ENCODE data around the gene SPARC. TPM values are rescaled to one million over a fixed set of nuclear protein-coding genes. Genes with fewer than 3 reads are reported as not detected.
"Not testable (repeated sequence)": the region's sequence is repeated elsewhere in the genome, so short reads cannot be mapped to it uniquely, and the experiment has no call there.

The SPARC gene
- total RNA-seq, 4 donors from 2014 or later = 918 to 2,129 (median 1,501) TPM

DNA sequence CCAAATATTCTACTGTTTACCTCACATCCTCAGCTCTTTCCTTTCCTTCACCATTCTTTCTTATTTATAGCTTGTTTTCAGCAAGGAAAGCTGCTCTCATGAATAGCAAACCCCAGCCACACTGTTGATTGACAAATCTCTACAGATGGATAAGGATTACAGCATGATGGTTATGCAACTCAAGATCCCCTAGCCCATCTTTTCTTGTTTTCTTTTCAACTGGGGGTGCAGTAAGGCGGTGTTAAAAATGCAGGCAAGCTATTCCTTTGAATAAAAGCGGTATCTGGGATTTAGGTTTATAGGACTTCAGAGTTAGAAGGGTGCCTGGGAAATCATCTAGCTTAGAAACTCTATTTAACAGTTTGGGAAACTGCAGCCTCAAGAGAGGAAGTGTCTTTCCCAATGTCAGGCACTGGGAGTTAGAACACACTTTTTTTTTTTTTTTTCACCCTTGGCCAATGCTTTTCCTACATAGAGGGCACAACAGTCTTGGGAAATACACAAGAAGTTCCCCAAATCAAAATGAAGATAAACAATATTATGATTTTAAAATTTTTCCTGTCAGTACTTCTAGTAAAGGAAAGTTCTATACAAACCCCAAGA is 2.6 kb downstream of the SPARC start:
- peak overlapping the region; percentile 47 to 82 (median 54) for H3K4me3 ChIP-seq
- DNase-seq (ENCODE audit: low spot score in 2 of 2) = no peak
- peak overlapping the region; percentile 65 to 95 (median 90) for H3K27ac ChIP-seq
- TF ChIP-seq, protein P1, sequence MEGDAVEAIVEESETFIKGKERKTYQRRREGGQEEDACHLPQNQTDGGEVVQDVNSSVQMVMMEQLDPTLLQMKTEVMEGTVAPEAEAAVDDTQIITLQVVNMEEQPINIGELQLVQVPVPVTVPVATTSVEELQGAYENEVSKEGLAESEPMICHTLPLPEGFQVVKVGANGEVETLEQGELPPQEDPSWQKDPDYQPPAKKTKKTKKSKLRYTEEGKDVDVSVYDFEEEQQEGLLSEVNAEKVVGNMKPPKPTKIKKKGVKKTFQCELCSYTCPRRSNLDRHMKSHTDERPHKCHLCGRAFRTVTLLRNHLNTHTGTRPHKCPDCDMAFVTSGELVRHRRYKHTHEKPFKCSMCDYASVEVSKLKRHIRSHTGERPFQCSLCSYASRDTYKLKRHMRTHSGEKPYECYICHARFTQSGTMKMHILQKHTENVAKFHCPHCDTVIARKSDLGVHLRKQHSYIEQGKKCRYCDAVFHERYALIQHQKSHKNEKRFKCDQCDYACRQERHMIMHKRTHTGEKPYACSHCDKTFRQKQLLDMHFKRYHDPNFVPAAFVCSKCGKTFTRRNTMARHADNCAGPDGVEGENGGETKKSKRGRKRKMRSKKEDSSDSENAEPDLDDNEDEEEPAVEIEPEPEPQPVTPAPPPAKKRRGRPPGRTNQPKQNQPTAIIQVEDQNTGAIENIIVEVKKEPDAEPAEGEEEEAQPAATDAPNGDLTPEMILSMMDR (IDR thresholded peaks at IDR 0.05) = no peak
- TF ChIP-seq EP300 (IDR thresholded peaks at IDR 0.05) (no peak), POLR2A (IDR thresholded peaks at IDR 0.05) (no peak)
- H3K36me3 ChIP-seq = no peaks in the 10 kb centered on the region
- H3K9me3 ChIP-seq = no peaks in the 10 kb centered on the region
- peaks cover 4 to 70% (median 52%) of the 10 kb centered on the region in 4 donors for H3K4me1 ChIP-seq
- no peaks in the 10 kb centered on the region for H3K27me3 ChIP-seq
- 25 to 32% methylated on average over 2 of the region's 2 CpGs for WGBS, 2 donors

DNA sequence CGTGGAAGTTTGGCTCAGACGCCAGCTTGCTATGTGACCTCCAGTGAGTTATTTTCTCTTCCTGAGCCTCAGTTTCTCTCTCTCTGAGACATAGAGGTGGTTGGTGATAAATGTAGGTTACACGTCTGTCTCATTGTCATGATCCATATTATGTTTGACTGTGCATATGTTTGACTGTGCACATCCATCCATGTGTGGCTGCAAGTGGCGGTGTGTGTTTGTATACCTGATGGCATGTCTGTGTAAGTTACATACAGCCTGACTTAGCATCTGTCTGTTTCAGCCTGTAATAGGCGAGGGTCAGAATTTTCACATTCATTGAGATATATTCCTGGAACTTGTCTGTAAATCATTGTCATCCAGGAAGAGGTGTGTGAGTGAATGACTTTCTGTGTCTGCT is 3.3 kb downstream of the SPARC start:
- no peaks in the 10 kb centered on the region for H3K9me3 ChIP-seq
- no peaks in the 10 kb centered on the region for H3K36me3 ChIP-seq
- no peak for TF ChIP-seq POLR2A (IDR thresholded peaks at IDR 0.05)
- H3K27me3 ChIP-seq = no peaks in the 10 kb centered on the region
- DNase-seq (ENCODE audit: low spot score in 2 of 2) = no peak
- peak overlapping the region in 1 of 4 donors; percentile 21 for H3K4me3 ChIP-seq
- H3K4me1 ChIP-seq = peaks cover 4 to 76% (median 58%) of the 10 kb centered on the region in 4 donors
- H3K27ac ChIP-seq = peak overlapping the region; percentile 65 to 95 (median 90)
- 31 to 42% methylated on average over 5 of the region's 5 CpGs for WGBS, 2 donors

- 7 to 37% methylated on average over 3 to 5 of the region's 5 CpGs for WGBS, 2 donors
- Histone ChIP-seq H3K27me3 (no peaks in the 10 kb centered on the region), H3K4me1 (peaks cover 4 to 80% (median 63%) of the 10 kb centered on the region in 4 donors), H3K36me3 (no peaks in the 10 kb centered on the region), H3K27ac (peak overlapping the region; percentile 65 to 95 (median 90)), H3K9me3 (no peaks in the 10 kb centered on the region), H3K4me3 (peak overlapping the region in 2 of 4 donors; percentile 12 to 21)
- DNase-seq (ENCODE audit: low spot score in 2 of 2) = no peak
- TF ChIP-seq, protein P1 (IDR thresholded peaks at IDR 0.05) = peak in 1 of 5 experiments; percentile 20
- no peak for TF ChIP-seq POLR2A (IDR thresholded peaks at IDR 0.05)
- TF ChIP-seq EP300 (IDR thresholded peaks at IDR 0.05) = peak in 1 of 2 donors; percentile 11
Observed at GRCh38 chr5:151682751-151683331, 3.9 kb downstream of the SPARC start.

GRCh38 chr5:151682240-151682639 is 4.5 kb downstream of the SPARC start:
- Histone ChIP-seq H3K27ac (peak overlapping the region; percentile 65 to 95 (median 90)), H3K36me3 (no peaks in the 10 kb centered on the region), H3K27me3 (no peaks in the 10 kb centered on the region), H3K4me1 (peaks cover 4 to 80% (median 66%) of the 10 kb centered on the region in 4 donors), H3K4me3 (no peak overlapping the region), H3K9me3 (no peaks in the 10 kb centered on the region)
- no peak for TF ChIP-seq EP300 (IDR thresholded peaks at IDR 0.05)
- TF ChIP-seq, protein P1 (IDR thresholded peaks at IDR 0.05) = no peak
- no peak for TF ChIP-seq POLR2A (IDR thresholded peaks at IDR 0.05)
- DNase-seq (ENCODE audit: low spot score in 2 of 2) = no peak
- 26 to 34% methylated on average over 6 of the region's 6 CpGs for WGBS, 2 donors

- WGBS, 2 donors = 36% methylated on average over 5 of the region's 5 CpGs
- TF ChIP-seq EP300 (IDR thresholded peaks at IDR 0.05) = peak in 1 of 2 donors; percentile 50
- TF ChIP-seq POLR2A (IDR thresholded peaks at IDR 0.05) = no peak
- Histone ChIP-seq H3K27me3 (no peaks in the 10 kb centered on the region), H3K4me1 (peaks cover 4 to 88% (median 77%) of the 10 kb centered on the region in 4 donors), H3K27ac (peak overlapping the region; percentile 65 to 95 (median 90)), H3K36me3 (no peaks in the 10 kb centered on the region), H3K4me3 (peak overlapping the region in 1 of 4 donors; percentile 4), H3K9me3 (no peaks in the 10 kb centered on the region)
- DNase-seq (ENCODE audit: low spot score in 2 of 2) = no peak
Observed at GRCh38 chr5:151680944-151681427, 5.7 kb downstream of the SPARC start.

DNA sequence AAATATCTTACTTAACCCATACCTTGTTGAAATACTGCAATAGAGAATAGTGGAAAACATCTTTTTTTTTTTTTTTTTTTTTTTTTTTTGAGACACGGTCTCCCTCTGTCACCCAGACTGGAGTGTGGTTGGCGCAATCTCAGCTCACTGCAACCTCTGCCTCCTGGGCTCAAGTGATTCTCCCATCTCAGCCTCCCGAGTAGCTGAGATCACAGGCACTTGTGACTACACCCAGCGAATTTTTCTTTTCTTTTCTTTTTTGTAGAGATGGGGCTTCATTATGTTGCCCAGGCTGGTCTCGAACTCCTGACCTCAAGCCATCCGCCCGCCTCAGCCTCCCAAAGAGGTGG is 6.6 kb downstream of the SPARC start:
- not testable (repeated sequence) for H3K36me3 ChIP-seq; H3K27me3 ChIP-seq; H3K9me3 ChIP-seq; DNase-seq (ENCODE audit: low spot score in 2 of 2); H3K4me3 ChIP-seq
- Histone ChIP-seq H3K27ac (peak overlapping the region; percentile 65 to 95 (median 90)), H3K4me1 (peaks cover 4 to 96% (median 86%) of the 10 kb centered on the region in 4 donors)
- WGBS, 2 donors = 51 to 60% methylated on average over 7 of the region's 7 CpGs
